ENCODE measurements around the gene PHLDA3. TPM values are rescaled to one million over a fixed set of nuclear protein-coding genes. Genes with fewer than 3 reads are reported as not detected.

The PHLDA3 gene
- total RNA-seq, 1 donor from 2014 or later: 0.18 TPM

DNA sequence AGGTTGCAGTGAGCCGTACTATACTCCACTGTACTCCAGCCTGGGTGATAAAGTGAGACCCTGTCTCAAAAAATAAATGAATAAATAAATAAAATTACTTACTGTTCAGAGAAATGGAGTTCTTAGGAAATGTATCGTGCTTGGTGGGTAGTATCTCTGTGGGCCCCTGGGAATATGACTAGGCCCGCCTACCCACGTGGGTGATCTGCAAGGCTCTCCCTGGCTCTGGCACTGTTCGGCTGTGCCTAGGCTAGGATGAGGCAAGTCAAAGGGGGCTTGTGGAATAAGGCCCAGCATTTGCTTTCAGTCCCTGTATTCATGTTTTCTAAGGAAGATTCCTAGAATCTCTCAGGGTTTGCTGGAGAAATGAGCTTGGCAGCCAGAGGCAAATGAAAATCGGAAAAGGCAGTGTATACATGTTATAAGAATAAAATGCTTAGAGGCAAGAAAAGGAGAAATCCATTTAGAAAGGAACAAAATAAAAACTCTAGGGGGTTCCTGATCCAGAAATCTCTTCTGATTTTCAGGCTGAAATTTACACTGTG lies 42.5 kb upstream of the PHLDA3 start:
- CTCF ChIA-PET: interaction anchor here (1.2 to 5.6 kb wide), 8 partner anchors 8 to 76 kb away, joined by 3 to 219 read pairs (median 20); no protein-coding TSS in a partner anchor
- TF ChIP-seq, protein P1, sequence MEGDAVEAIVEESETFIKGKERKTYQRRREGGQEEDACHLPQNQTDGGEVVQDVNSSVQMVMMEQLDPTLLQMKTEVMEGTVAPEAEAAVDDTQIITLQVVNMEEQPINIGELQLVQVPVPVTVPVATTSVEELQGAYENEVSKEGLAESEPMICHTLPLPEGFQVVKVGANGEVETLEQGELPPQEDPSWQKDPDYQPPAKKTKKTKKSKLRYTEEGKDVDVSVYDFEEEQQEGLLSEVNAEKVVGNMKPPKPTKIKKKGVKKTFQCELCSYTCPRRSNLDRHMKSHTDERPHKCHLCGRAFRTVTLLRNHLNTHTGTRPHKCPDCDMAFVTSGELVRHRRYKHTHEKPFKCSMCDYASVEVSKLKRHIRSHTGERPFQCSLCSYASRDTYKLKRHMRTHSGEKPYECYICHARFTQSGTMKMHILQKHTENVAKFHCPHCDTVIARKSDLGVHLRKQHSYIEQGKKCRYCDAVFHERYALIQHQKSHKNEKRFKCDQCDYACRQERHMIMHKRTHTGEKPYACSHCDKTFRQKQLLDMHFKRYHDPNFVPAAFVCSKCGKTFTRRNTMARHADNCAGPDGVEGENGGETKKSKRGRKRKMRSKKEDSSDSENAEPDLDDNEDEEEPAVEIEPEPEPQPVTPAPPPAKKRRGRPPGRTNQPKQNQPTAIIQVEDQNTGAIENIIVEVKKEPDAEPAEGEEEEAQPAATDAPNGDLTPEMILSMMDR (IDR thresholded peaks at IDR 0.05): no peak
- ATAC-seq (ENCODE audit: low read depth) (no peak), DNase-seq (no peak)
- Mint-ChIP-seq H3K4me3 (no peak overlapping the region), H3K27ac (no peak overlapping the region), H3K9me3 (no peaks in the 10 kb centered on the region), H3K27me3 (no peaks in the 10 kb centered on the region), H3K4me1 (peaks cover 21% of the 10 kb centered on the region), H3K36me3 (ENCODE audit: low read depth) (peaks cover 4% of the 10 kb centered on the region)
- POLR2A ChIA-PET: interaction anchor here (0.7 to 1.9 kb wide), 2 partner anchors 24 to 30 kb away, joined by 8 to 16 read pairs; no protein-coding TSS in a partner anchor
- intact Hi-C loops (cut with micrococcal nuclease): no loop called here

DNA sequence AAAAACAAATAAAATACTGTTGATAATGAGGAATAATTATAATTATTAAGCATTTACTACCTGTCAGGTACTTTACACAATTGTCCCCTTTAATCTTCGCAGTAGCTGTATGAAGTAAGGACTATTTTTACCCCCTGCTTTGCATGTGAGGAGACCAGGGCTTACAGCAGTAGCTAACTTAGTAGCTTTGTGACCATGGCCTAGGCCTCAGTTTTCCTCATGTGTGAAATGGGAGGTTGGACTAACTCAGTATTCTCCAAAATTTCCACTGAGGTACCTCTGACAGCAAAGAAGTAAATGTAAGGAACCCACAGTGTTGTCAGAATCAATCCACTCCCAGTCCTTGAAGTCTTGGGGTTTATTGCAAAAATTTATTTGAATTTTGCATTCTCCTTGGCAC lies 41.7 kb upstream of the PHLDA3 start:
- Mint-ChIP-seq H3K9me3 (no peaks in the 10 kb centered on the region), H3K4me3 (no peak overlapping the region), H3K36me3 (ENCODE audit: low read depth) (peaks cover 4% of the 10 kb centered on the region), H3K4me1 (peaks cover 28% of the 10 kb centered on the region), H3K27me3 (no peaks in the 10 kb centered on the region), H3K27ac (no peak overlapping the region)
- ChIA-PET CTCF (interaction anchor here (1.7 to 3.3 kb wide), 3 partner anchors 10 to 29 kb away, joined by 5 to 47 read pairs (median 30); no protein-coding TSS in a partner anchor), POLR2A (no interaction called here)
- ATAC-seq (ENCODE audit: low read depth) (no peak), DNase-seq (no peak)
- intact Hi-C loops (cut with micrococcal nuclease): no loop called here
- TF ChIP-seq, protein P1 (IDR thresholded peaks at IDR 0.05): no peak

DNA sequence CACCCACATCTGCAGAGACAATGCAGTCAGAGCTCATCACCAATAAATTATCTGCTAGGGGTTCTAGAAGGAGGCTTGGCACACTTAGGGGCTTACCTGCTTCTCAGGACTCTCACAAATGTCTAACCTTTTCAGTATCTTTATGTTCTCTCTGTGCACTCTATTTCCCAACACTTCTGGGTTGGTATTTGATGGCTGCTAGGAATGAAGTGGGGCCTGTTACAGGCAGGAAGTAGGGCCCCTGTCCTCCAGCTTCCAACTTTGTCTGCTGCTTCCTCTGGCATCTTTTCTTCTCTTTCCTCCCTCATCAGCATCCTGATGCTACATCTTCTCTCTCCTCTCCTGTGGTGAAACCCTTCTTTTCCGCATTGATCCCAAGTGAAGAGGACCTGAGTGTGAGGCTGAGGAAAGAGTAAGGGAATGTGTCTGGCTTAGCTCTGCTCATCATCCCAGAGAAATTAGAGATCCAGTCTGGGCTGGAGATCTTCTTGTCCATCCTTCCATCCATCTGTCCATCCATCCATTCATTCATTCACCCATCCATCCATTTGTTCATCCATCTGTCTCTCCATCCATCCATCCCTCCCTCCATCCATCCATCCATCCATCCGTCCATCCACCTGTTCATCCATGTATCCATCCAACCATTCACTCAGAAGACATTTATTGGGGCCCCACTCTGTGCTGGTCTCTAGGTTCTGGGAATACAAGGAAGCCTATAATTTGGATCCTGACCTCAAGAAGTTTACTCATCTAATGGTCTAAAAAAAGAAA lies 40.8 kb upstream of the PHLDA3 start:
- peaks cover 36% of the 10 kb centered on the region for H3K4me1 Mint-ChIP-seq
- POLR2A ChIA-PET: no interaction called here
- CTCF ChIA-PET: interaction anchor here (1.7 to 3.3 kb wide), 2 partner anchors 9 to 28 kb away, joined by 5 to 30 read pairs; no protein-coding TSS in a partner anchor
- H3K9me3 Mint-ChIP-seq: no peaks in the 10 kb centered on the region
- H3K27me3 Mint-ChIP-seq: no peaks in the 10 kb centered on the region
- H3K36me3 Mint-ChIP-seq (ENCODE audit: low read depth): peaks cover 2% of the 10 kb centered on the region
- intact Hi-C loops (cut with micrococcal nuclease): loop anchor here (10.0 kb wide), 1 partner anchor 485 kb away; the partner anchor contains the start of gene KIF21B
- ATAC-seq (ENCODE audit: low read depth) (no peak), DNase-seq (no peak)
- no peak overlapping the region for H3K4me3 Mint-ChIP-seq
- TF ChIP-seq, protein P1 (IDR thresholded peaks at IDR 0.05): no peak
- no peak overlapping the region for H3K27ac Mint-ChIP-seq

DNA sequence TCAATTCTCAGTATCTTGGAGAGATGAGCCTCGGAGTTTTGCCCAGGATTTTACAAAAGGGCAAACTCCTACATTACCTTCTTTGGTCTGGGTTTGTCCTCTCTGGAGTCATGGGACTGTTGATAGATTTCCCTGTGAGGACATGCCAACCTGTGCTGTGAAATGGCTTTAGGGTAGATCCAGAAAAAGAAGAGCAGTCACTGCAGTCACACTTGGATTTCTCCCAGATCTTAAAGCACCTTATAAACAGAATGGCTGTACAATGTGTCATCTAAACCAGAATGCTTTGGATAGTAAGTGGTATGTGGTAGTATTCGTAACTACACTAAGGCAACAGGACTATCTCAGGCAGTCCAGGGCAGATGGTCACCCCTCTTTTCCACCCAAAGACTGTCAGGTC lies 39.8 kb upstream of the PHLDA3 start:
- no peak overlapping the region for H3K27ac Mint-ChIP-seq
- peaks cover 2% of the 10 kb centered on the region for H3K36me3 Mint-ChIP-seq (ENCODE audit: low read depth)
- no peak for DNase-seq
- TF ChIP-seq, protein P1 (IDR thresholded peaks at IDR 0.05): no peak
- no peaks in the 10 kb centered on the region for H3K9me3 Mint-ChIP-seq
- ChIA-PET CTCF (interaction anchor here (3.3 kb wide), 1 partner anchor 27 kb away, joined by 30 read pairs; no protein-coding TSS in a partner anchor), POLR2A (no interaction called here)
- no peak overlapping the region for H3K4me3 Mint-ChIP-seq
- no peak for ATAC-seq (ENCODE audit: low read depth)
- H3K4me1 Mint-ChIP-seq: peaks cover 36% of the 10 kb centered on the region
- H3K27me3 Mint-ChIP-seq: no peaks in the 10 kb centered on the region
- intact Hi-C loops (cut with micrococcal nuclease): loop anchor here (10.0 kb wide), 1 partner anchor 484 kb away; the partner anchor contains the start of gene KIF21B

DNA sequence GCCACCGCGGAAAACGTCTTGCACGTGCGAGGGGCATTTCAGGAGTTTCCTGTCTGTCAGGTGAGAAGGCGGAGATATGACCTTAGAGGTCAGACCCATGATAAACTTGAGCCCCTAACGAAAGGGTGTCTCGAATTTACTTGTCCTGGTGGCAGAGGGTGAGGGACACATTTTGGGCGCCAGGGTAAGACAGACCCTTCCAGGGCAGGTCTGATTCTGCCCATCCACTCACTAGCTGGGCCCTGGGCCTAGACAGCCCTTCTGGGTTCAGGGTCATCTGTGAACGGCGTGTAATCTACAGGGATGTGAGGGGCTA lies 38.3 kb upstream of the PHLDA3 start:
- intact Hi-C loops (cut with micrococcal nuclease): loop anchor here (1.0 to 10.0 kb wide), 2 partner anchors 27 to 483 kb away; partner anchors contain the start of gene KIF21B
- TF ChIP-seq, protein P1 (IDR thresholded peaks at IDR 0.05): no peak
- H3K4me1 Mint-ChIP-seq: peaks cover 34% of the 10 kb centered on the region
- ATAC-seq (ENCODE audit: low read depth): no peak
- no peak for DNase-seq
- peak overlapping the region; percentile 76 for H3K27ac Mint-ChIP-seq
- peaks cover 6% of the 10 kb centered on the region for H3K36me3 Mint-ChIP-seq (ENCODE audit: low read depth)
- ChIA-PET POLR2A (interaction anchor here (0.6 to 1.8 kb wide), 2 partner anchors 26 to 717 kb away, joined by 7 to 8 read pairs; no protein-coding TSS in a partner anchor), CTCF (interaction anchor here (2.2 to 7.8 kb wide), 2 partner anchors 8 to 25 kb away, joined by 6 to 51 read pairs; no protein-coding TSS in a partner anchor)
- H3K4me3 Mint-ChIP-seq: peak overlapping the region; percentile 88
- H3K9me3 Mint-ChIP-seq: no peaks in the 10 kb centered on the region
- H3K27me3 Mint-ChIP-seq: no peaks in the 10 kb centered on the region

All from activated B cell treated with CpG ODN at 0.5 μM for 24 hours (primary cell).